H1 (cell line): Measurements from ENCODE around the gene LRRC23.

Source experiments
- CHD2 ChIP-seq: IDR thresholded peaks from 2 replicates; pipeline ENCODE4 v1.6.1; 2012; ENCODE audit warnings: low read length, improper control_type of control experiment
- JUND ChIP-seq: IDR thresholded peaks from 2 replicates; pipeline ENCODE4 v1.6.1; 2011; ENCODE audit warnings: mild to moderate bottlenecking, improper control_type of control experiment, low read length
- MAFK ChIP-seq: IDR thresholded peaks from 2 replicates; pipeline ENCODE4 v1.6.1; 2012; ENCODE audit warnings: low read depth, mild to moderate bottlenecking, improper control_type of control experiment, low read length
- POLR2AphosphoS5 ChIP-seq: IDR thresholded peaks from 2 replicates; pipeline ENCODE4 v1.6.1; 2011; ENCODE audit warnings: low read depth, low read length
- SIN3A ChIP-seq, 2 experiments: IDR thresholded peaks in 1 of 2; conservative IDR thresholded peaks in 1 of 2; 2 replicates each; pipeline ENCODE4 v1.6.1; 2011 to 2012; ENCODE audit warnings: low read length in 2 of 2, improper control_type of control experiment in 1 of 2, low read depth in 1 of 2, mild to moderate bottlenecking in 1 of 2
- TAF1 ChIP-seq: IDR thresholded peaks from 2 replicates; pipeline ENCODE4 v1.6.1; 2011; ENCODE audit warnings: mild to moderate bottlenecking, low read depth, low read length
- TF ChIP-seq, protein P1 (sequence below), 3 experiments: IDR thresholded peaks; 1 replicate in 2 of 3; 2 replicates in 1 of 3; pipeline versions ENCODE4 v1.5.1 to v1.6.1; 2011; ENCODE audit warnings: low read length in 3 of 3, mild to moderate bottlenecking in 3 of 3, inconsistent platforms in 2 of 3, low read depth in 1 of 3, moderate library complexity in 1 of 3; ENCODE audit not compliant: insufficient read depth in 1 of 3; ENCODE audit errors: control extremely low read depth in 1 of 3
- TF ChIP-seq, protein P2 (sequence below): IDR thresholded peaks from 2 replicates; pipeline ENCODE4 v1.6.1; 2011; ENCODE audit warnings: low read length, improper control_type of control experiment

DNA sequence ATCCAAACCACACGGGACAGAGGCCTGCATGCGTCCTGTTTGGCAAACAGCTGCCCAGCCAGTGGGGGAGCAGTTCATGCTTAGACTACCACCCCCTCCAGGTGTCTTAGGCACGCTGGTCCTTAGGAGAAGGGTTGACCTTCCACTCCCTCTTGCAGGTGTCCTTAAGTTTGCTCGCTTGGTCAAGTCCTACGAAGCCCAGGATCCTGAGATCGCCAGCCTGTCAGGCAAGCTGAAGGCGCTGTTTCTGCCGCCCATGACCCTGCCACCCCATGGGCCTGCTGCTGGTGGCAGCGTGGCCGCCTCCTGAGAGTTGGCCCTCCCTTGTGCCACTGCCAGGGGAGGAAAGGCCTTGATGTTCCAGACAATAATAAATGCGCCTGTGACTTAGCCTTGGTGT, 41.0 kb downstream of the LRRC23 start:
- TF ChIP-seq, protein P1, sequence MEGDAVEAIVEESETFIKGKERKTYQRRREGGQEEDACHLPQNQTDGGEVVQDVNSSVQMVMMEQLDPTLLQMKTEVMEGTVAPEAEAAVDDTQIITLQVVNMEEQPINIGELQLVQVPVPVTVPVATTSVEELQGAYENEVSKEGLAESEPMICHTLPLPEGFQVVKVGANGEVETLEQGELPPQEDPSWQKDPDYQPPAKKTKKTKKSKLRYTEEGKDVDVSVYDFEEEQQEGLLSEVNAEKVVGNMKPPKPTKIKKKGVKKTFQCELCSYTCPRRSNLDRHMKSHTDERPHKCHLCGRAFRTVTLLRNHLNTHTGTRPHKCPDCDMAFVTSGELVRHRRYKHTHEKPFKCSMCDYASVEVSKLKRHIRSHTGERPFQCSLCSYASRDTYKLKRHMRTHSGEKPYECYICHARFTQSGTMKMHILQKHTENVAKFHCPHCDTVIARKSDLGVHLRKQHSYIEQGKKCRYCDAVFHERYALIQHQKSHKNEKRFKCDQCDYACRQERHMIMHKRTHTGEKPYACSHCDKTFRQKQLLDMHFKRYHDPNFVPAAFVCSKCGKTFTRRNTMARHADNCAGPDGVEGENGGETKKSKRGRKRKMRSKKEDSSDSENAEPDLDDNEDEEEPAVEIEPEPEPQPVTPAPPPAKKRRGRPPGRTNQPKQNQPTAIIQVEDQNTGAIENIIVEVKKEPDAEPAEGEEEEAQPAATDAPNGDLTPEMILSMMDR (IDR thresholded peaks at IDR 0.05; ENCODE audit: control extremely low read depth in 1 of 3, insufficient read depth in 1 of 3, low read depth in 1 of 3, low read length in 3 of 3), result no peak
- TF ChIP-seq, protein P2, sequence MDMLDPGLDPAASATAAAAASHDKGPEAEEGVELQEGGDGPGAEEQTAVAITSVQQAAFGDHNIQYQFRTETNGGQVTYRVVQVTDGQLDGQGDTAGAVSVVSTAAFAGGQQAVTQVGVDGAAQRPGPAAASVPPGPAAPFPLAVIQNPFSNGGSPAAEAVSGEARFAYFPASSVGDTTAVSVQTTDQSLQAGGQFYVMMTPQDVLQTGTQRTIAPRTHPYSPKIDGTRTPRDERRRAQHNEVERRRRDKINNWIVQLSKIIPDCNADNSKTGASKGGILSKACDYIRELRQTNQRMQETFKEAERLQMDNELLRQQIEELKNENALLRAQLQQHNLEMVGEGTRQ, result no peak
- TF ChIP-seq CHD2, result no peak
- TF ChIP-seq MAFK, result no peak
- TF ChIP-seq SIN3A (conservative IDR thresholded peaks at IDR 0.05 in 1 of 2, IDR thresholded peaks at IDR 0.05 in 1 of 2; ENCODE audit: low read depth in 1 of 2, low read length in 2 of 2), result no peak
- TF ChIP-seq JUND, result no peak
- TF ChIP-seq POLR2AphosphoS5, result 0 out of 2 replicates have a peak, but pooled peaks have one; percentile 45
- no peak for TF ChIP-seq TAF1
